Left ventricle myocardium inferior (tissue), 1 donor: Measurements from ENCODE around the gene YY1. TPM values are rescaled to one million over a fixed set of nuclear protein-coding genes. Genes with fewer than 3 reads are reported as not detected.

ENCODE experiments used
- DNase-seq: peaks from one replicate; pipeline ENCODE4 v3.0.0-alpha.2; 2020
- H3K27ac ChIP-seq: fragments of 200-600 bp; replicated peaks from 2 replicates; pipeline ENCODE4 v1.8.0; 2021
- H3K27me3 ChIP-seq: fragments of 200-600 bp; 2 replicates; pipeline ENCODE4 v1.8.0; 2021; ENCODE audit warnings: low read depth
- H3K36me3 ChIP-seq: fragments of 200-600 bp; 2 replicates; pipeline ENCODE4 v1.8.0; 2021
- H3K4me1 ChIP-seq: fragments of 200-600 bp; 2 replicates; pipeline ENCODE4 v1.8.0; 2021
- H3K4me3 ChIP-seq: fragments of 200-600 bp; 2 replicates; pipeline ENCODE4 v1.8.0; 2021; ENCODE audit warnings: mild to moderate bottlenecking, moderate library complexity
- H3K9me3 ChIP-seq: fragments of 200-600 bp; replicated peaks from 2 replicates; pipeline ENCODE4 v1.8.0; 2021
- CTCF ChIP-seq: fragments of 200-600 bp; IDR thresholded peaks from 2 replicates; pipeline ENCODE4 v1.8.0; 2021; ENCODE audit warnings: antibody characterized with exemption, mild to moderate bottlenecking, borderline replicate concordance
- intact Hi-C: fragments of 100-400 bp; cut with micrococcal nuclease; formaldehyde crosslinking; loops from one replicate; pipeline ENCODE4 v1.11.0; 2022
- total RNA-seq: library from RNA; stranded (reverse); fragmentation: NEBNext Ultra II Directional; extraction: Animal tissue kit (Norgen Biotek cat#: 25700); gene quantifications from one replicate; pipeline ENCODE4 v1.2.1, GENCODE V29; 2021
- donor health status: DM: no; HTN: yes; CAD: no; lungs with severe emphysema.

Gene YY1
- total RNA-seq, 1 donor from 2014 or later, result 44.7 TPM

DNA sequence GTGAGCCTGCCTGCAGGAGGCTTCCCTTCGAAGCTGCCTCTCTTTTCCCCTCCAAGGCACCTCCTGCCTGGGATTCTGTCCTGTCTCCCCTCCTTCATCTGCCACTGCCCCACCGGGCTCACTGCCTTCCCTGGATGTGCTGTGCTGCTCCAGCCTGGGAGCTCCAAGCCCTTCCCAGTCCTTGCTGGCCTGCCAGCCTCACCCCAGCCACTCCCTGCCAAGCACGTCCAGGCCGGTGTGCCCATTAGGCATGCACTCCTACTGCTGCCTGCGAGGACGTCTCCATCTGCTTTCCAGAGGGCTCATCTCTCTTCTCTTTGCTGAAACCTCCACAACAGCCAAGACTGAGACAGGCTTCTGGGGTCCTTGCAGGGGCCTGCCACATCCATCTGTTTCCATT, 75.8 kb downstream of the YY1 start:
- DNase-seq, result no peak
- no peak overlapping the region for H3K4me3 ChIP-seq
- intact Hi-C loops, result no loop called here
- no peak for TF ChIP-seq CTCF
- no peaks in the 10 kb centered on the region for H3K9me3 ChIP-seq
- H3K27me3 ChIP-seq, result no peaks in the 10 kb centered on the region
- H3K27ac ChIP-seq, result no peak overlapping the region
- no peaks in the 10 kb centered on the region for H3K36me3 ChIP-seq
- peaks cover 32% of the 10 kb centered on the region for H3K4me1 ChIP-seq

GRCh38 chr14:100317389-100317788, 78.4 kb downstream of the YY1 start:
- Histone ChIP-seq H3K36me3 (no peaks in the 10 kb centered on the region), H3K27ac (no peak overlapping the region), H3K27me3 (no peaks in the 10 kb centered on the region), H3K9me3 (no peaks in the 10 kb centered on the region), H3K4me3 (peak overlapping the region; percentile 61), H3K4me1 (peaks cover 30% of the 10 kb centered on the region)
- no peak for TF ChIP-seq CTCF
- no peak for DNase-seq
- intact Hi-C loops, result no loop called here

DNA sequence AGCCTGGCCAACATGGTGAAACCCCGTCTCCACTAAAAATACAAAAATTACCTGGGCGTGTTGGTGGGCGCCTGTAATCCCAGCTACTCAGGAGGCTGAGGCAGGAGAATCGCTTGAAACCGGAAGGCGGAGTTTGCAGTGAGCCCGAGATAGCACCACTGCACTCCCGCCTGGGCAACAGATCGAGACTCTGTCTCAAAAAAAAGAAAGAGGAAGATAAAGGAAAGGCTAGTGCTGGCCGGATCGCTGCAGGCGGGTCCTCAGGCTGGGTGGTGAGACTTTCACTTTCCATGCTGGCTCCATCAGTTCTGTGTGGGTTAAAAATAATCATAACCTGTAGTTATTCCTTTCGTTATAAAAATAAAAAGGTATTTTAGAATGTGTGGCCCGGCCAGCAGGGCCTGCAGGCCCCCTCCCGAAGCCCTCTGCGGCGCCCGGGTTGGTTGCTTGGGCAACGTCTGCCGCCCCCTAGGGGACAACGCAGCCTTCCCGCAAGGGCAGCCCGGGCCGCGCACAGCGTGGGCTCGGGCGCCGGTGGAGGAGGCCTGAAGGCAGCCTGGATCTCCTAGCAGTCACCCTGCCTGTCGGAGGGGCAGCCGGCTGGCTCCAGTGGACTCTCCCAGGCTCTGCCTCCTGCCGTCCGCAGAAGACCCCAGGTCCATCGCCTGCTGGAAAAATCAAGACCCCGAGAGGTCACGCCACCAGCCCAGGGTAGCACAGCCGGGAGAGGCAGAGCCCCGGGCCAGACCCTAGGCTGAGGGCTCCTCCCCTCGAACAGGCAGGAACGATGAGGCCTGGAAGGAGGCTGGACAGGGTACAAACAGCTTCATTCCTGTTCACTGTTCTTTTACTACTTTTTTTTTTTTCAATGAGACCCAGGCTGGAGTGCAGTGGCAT, 79.2 kb downstream of the YY1 start:
- Histone ChIP-seq H3K27ac (peak overlapping the region; percentile 59), H3K4me1 (peaks cover 25% of the 10 kb centered on the region), H3K36me3 (no peaks in the 10 kb centered on the region), H3K27me3 (no peaks in the 10 kb centered on the region), H3K9me3 (no peaks in the 10 kb centered on the region), H3K4me3 (peak overlapping the region; percentile 61)
- intact Hi-C loops, result no loop called here
- DNase-seq, result peak; percentile 81
- TF ChIP-seq CTCF, result peak; percentile 90

- Histone ChIP-seq H3K4me3 (no peak overlapping the region), H3K4me1 (peaks cover 18% of the 10 kb centered on the region), H3K9me3 (no peaks in the 10 kb centered on the region), H3K27me3 (no peaks in the 10 kb centered on the region), H3K27ac (no peak overlapping the region), H3K36me3 (no peaks in the 10 kb centered on the region)
- DNase-seq, result no peak
- intact Hi-C loops, result no loop called here
- no peak for TF ChIP-seq CTCF
Measured at GRCh38 chr14:100320157-100320856, 81.4 kb downstream of the YY1 start.

DNA sequence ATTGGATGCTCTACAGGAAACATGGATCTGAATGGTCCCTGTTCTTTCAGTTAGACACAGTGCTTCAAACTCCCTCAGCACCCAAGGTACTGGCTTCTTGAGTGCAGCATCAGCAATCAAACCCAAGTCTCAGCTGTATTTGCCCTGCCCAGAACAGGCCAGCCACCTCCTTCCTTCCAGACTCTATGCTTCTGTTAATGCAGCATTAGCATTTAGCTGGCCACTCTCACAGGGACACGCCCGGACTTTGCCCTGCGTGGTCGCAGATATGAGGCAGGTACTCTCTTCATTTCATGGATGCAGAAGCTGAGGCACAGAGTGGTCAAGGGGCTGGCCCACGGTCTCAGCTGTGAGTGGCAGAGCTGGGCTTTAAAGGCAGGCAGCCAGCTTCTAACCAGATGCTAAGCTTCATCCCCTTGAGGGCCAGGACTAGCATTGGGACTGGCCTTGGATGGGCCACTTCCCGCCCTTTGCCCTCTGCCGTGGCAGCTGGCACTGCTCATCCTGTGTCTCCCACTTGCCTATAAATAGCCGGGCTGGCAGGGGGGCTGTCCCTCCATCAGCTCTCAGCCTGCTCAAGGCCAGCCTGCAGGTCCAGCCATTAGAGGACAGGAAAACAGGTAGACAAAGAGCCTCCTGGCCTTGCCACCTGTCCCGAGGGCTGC, 82.7 kb downstream of the YY1 start:
- Histone ChIP-seq H3K9me3 (no peaks in the 10 kb centered on the region), H3K4me3 (no peak overlapping the region), H3K36me3 (no peaks in the 10 kb centered on the region), H3K4me1 (peaks cover 18% of the 10 kb centered on the region), H3K27ac (no peak overlapping the region), H3K27me3 (no peaks in the 10 kb centered on the region)
- DNase-seq, result no peak
- TF ChIP-seq CTCF, result no peak
- intact Hi-C loops, result no loop called here
